Activated CD4-positive, alpha-beta T cell treated with anti-CD3 and anti-CD28 coated beads, Interleukin-2, amount 50 U/mL, for 1 hour (primary cell): ENCODE results near the gene MYO1B.

ENCODE experiments used
- DNase-seq: peaks from one replicate; pipeline ENCODE4 v3.0.0-alpha.2; 2020

MYO1B gene

GRCh38 chr2:191245046-191245868 lies at the start of gene MYO1B:
TSS of gene MYO1B (plus strand) at chr2:191245404. CDS start at chr2:191276896, 31,492 bp downstream.
- peak; percentile 24 for DNase-seq

- no peak for DNase-seq
These were observed 48.1 kb upstream of the MYO1B start for GRCh38 chr2:191197096-191197495.

GRCh38 chr2:191198271-191198670 lies 46.9 kb upstream of the MYO1B start:
- DNase-seq, result no peak

GRCh38 chr2:191199929-191200512 lies 45.2 kb upstream of the MYO1B start:
- DNase-seq, result no peak

- DNase-seq, result no peak
These were observed 44.3 kb upstream of the MYO1B start for GRCh38 chr2:191200910-191201309.

GRCh38 chr2:191202209-191202721 lies 42.9 kb upstream of the MYO1B start:
- no peak for DNase-seq

- no peak for DNase-seq
These were observed 42.3 kb upstream of the MYO1B start for GRCh38 chr2:191202881-191203397.

GRCh38 chr2:191204433-191204832 lies 40.8 kb upstream of the MYO1B start:
- no peak for DNase-seq

- no peak for DNase-seq
These were observed 38.4 kb upstream of the MYO1B start for GRCh38 chr2:191206613-191207471.

- DNase-seq, result no peak
These were observed 35.9 kb upstream of the MYO1B start for GRCh38 chr2:191209340-191209739.

GRCh38 chr2:191212119-191212518 lies 33.1 kb upstream of the MYO1B start:
- no peak for DNase-seq

- no peak for DNase-seq
These were observed 31.9 kb upstream of the MYO1B start for GRCh38 chr2:191213333-191213732.

- no peak for DNase-seq
These were observed 30.0 kb upstream of the MYO1B start for GRCh38 chr2:191215230-191215629.

GRCh38 chr2:191215666-191216065 lies 29.5 kb upstream of the MYO1B start:
- DNase-seq, result no peak

- DNase-seq, result no peak
These were observed 27.6 kb upstream of the MYO1B start for GRCh38 chr2:191217580-191217979.

- peak; percentile 11 for DNase-seq
These were observed 26.8 kb upstream of the MYO1B start for GRCh38 chr2:191218292-191218898.

GRCh38 chr2:191220671-191221070 lies 24.5 kb upstream of the MYO1B start:
- no peak for DNase-seq

GRCh38 chr2:191221666-191222065 lies 23.5 kb upstream of the MYO1B start:
- DNase-seq, result no peak

- DNase-seq, result no peak
These were observed 22.7 kb upstream of the MYO1B start for GRCh38 chr2:191222507-191222906.

GRCh38 chr2:191222952-191223351 lies 22.3 kb upstream of the MYO1B start:
- no peak for DNase-seq

- no peak for DNase-seq
These were observed 20.1 kb upstream of the MYO1B start for GRCh38 chr2:191225126-191225525.

- no peak for DNase-seq
These were observed 19.5 kb upstream of the MYO1B start for GRCh38 chr2:191225690-191226089.

- DNase-seq, result no peak
These were observed 19.0 kb upstream of the MYO1B start for GRCh38 chr2:191226196-191226595.
